GM21390 (cell line): ENCODE results near the gene GLRX2.
"Not testable (repeated sequence)": the region's sequence is repeated elsewhere in the genome, so short reads cannot be mapped to it uniquely, and the experiment has no call there.

Experiments used
- ATAC-seq: cut with Tn5 transposase; IDR thresholded peaks from one replicate; pipeline ENCODE4 v1.9.1; 2021; ENCODE audit not compliant: unreplicated experiment

GLRX2 gene

GRCh38 chr1:193104907-193105820, at the start of gene GLRX2:
TSS of gene GLRX2 (minus strand) at chr1:193105414. CDS start at chr1:193105382, 32 bp downstream.
- peak; percentile 91 for ATAC-seq

DNA sequence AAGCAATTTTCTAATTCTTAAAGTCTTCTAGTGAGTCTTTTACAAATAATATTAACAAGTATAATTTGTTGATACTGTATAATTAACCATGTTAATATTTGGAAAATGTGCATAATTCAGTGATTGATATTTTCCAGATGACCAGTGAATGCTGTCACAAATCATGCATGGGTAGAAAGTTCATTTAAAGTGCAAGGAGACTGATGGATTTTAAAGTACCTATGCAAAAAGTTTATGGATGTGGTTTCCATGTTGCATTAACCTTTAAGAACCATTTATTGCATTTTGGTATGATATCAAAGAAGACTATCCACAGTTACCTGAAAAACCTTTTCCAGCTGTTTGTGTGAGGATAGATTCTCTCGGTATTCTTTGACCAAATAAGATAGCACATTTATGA, 39.8 kb upstream of the GLRX2 start:
- ATAC-seq = no peak

DNA sequence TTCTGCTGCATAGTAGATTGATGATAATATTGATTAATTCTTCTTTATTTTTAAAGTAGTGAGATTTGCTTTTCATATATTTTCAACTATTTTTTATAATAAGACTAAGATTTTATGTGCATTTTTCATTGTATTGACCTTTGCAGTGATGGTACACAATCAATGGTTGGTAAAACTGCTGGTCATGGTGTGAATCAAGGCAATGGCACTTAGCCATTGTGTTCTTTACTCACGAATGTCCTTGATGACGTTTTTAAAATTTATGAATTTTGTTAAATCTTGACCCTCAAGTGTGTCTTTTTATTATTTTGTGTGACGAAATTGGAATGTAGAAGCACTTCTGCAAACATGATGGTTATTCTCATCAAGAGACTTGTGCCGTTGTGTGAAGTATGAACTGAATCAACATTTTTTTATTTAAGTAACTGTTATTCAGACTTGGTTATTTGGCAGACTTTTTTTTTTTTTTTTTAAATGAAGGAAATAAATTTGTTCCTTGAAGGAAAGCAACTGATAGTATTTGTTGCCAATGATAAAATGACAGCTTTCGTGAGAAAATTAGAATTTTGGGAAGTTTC, 39.2 kb upstream of the GLRX2 start:
- ATAC-seq = no peak

- no peak for ATAC-seq
Observed at GRCh38 chr1:193143285-193143684, 38.1 kb upstream of the GLRX2 start.

DNA sequence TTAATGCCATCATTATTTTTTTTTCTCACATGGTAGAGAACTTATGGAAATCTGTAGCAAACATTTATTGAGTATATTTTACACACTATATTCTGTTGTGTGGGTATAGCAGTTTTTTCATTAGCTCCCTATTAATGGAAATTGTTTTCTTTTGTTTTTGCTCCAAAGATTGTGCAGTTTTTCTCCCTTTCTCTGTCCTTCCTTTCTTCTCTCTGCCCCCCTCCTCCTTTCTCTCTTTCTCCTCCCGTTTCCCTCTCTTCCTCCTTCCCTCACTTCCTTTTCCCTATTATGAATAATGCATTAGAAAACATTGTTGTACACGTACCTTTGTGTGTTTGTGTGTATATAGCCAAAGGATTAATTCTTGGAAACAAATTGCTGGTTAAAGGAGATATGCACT, 37.2 kb upstream of the GLRX2 start:
- ATAC-seq = no peak

- ATAC-seq = no peak
Observed at GRCh38 chr1:193141804-193142203, 36.6 kb upstream of the GLRX2 start.

- no peak for ATAC-seq
Observed at GRCh38 chr1:193140254-193140653, 35.0 kb upstream of the GLRX2 start.

DNA sequence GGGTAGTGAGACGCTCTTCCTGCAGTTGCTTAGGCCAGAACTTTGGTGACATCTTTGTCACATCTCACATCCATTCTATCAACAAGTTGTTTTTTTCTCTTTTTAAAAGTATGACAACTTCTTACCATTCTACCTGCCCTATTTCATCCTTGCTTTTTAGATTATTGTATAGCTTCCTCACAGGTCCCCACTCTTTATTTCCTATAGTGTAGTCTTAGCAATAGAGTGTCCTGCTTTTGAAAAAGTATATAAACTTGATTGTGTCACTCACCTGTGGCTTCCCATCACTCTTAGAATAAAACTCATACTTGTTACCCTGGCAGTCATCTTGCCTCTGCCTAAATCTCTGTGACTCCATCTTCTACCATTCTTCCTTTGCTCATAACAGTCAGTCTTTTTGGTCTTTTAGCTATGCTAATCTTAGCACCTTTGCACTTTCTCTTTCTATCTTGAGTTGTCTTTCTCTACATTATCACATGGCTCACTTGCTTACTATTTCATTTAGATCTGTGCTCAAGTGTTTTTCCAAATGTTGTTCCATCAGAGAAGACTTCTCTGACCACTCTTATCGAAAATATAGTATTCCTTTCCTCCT, 26.1 kb upstream of the GLRX2 start:
- peak; percentile 70 for ATAC-seq

DNA sequence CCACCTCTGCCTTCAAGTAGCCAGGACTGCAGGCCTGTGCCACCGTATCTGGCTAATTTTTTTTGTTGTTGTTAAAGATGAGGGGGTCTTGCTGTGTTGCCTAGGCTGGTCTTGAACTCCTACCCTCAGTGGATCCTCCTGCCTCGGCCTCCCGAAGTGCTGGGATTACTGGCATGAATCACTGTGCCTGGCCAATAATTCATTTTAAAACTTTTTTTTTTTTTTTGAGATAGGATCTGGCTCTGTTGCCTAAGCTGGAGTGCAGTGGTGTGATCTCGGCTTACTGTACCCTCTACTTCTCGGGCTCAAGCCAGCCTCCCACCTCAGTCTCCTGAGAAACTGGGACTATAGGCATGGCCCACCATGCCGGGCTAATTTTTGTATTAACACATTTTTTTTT, 20.2 kb upstream of the GLRX2 start:
- no peak for ATAC-seq

GRCh38 chr1:193123751-193124150, 18.5 kb upstream of the GLRX2 start:
- ATAC-seq = no peak

GRCh38 chr1:193121616-193122593, 16.7 kb upstream of the GLRX2 start, which contains the start of gene CDC73:
TSS of gene CDC73 (plus strand) at chr1:193122031. CDS start at chr1:193122201, 170 bp downstream.
- ATAC-seq = peak; percentile 90

GRCh38 chr1:193120604-193121166, 15.5 kb upstream of the GLRX2 start:
- ATAC-seq = no peak

- no peak for ATAC-seq
Observed at GRCh38 chr1:193118803-193119730, 13.9 kb upstream of the GLRX2 start.

DNA sequence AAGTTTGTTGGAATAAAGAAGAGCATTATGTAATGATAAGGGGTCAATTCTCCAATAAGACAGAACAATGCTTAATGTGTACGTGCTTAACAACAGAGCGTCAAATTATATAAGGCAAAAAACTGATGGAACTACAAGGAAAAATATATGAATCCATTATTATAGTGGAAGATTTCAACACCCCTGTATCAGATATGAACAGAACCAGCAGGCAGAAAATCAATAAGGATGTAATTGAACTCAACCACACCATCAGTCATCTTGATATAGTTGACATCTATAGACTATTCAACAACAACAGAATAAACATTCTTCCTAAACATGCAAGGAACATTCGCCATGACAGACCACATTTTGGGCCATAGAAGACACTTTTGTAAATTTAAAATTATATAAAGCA, 13.0 kb upstream of the GLRX2 start:
- no peak for ATAC-seq

DNA sequence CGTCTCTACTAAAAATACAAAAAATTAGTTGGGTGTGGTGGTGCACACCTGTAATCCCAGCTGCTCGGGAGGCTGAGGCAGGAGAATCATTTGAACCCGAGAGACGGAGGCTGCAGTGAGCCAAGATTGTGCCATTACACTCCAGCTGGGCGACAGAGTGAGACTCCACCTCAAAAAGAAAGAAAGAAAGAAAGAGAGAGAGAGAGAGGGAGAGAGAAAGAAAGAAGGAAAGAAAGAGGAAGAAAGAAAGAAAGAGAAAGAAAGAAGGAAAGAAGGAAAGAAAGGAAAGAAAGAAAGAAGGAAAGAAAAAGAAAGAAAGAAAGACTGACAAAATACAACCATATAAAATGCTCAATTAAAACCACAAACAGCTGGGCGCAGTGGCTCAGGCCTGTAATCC, 12.0 kb upstream of the GLRX2 start:
- ATAC-seq = not testable (repeated sequence)

GRCh38 chr1:193115629-193116227, 10.5 kb upstream of the GLRX2 start:
- ATAC-seq = no peak

- no peak for ATAC-seq
Observed at GRCh38 chr1:193114485-193115095, 9.4 kb upstream of the GLRX2 start.

GRCh38 chr1:193113992-193114332, 8.7 kb upstream of the GLRX2 start:
- no peak for ATAC-seq
